Calu3 (cell line): ENCODE data around the gene GRAMD1A. TPM values are rescaled to one million over a fixed set of nuclear protein-coding genes. Genes with fewer than 3 reads are reported as not detected.

ENCODE experiments used
- BruUV-seq: library from RNA; stranded (reverse); fragments of 400-500 nt; replicated peaks from 2 replicates; lab custom pipeline; 2021; lab: Mats Ljungman, UMichigan
- CTCF ChIA-PET: fragments of 300-600 bp; sonication (Branson Sonifier 250); formaldehyde crosslinking; loops from one replicate; lab custom pipeline; 2022; ENCODE audit warnings: antibody characterized with exemption; lab: Charles Lee
- DNase-seq: peaks from one replicate; pipeline ENCODE4 v3.0.0; 2022
- H3K27ac Mint-ChIP-seq: one replicate; pipeline ENCODE4 v1.8.0; 2022; ENCODE audit warnings: mixed read lengths; ENCODE audit not compliant: unreplicated experiment
- H3K27me3 Mint-ChIP-seq: one replicate; pipeline ENCODE4 v1.8.0; 2022; ENCODE audit warnings: mixed read lengths; ENCODE audit not compliant: unreplicated experiment
- H3K36me3 Mint-ChIP-seq: one replicate; pipeline ENCODE4 v1.8.0; 2022; ENCODE audit warnings: mild to moderate bottlenecking, moderate library complexity, mixed read lengths; ENCODE audit not compliant: insufficient read depth, unreplicated experiment
- H3K4me1 Mint-ChIP-seq: one replicate; pipeline ENCODE4 v1.8.0; 2022; ENCODE audit warnings: mild to moderate bottlenecking, low read depth, mixed read lengths; ENCODE audit not compliant: unreplicated experiment
- H3K4me3 Mint-ChIP-seq: one replicate; pipeline ENCODE4 v1.8.0; 2022; ENCODE audit warnings: mild to moderate bottlenecking, low read depth, moderate library complexity, mixed read lengths; ENCODE audit not compliant: unreplicated experiment
- H3K9me3 Mint-ChIP-seq: one replicate; pipeline ENCODE4 v1.8.0; 2022; ENCODE audit warnings: low read depth, mixed read lengths; ENCODE audit not compliant: unreplicated experiment
- CTCF ChIP-seq: fragments of 200-600 bp; IDR thresholded peaks from one replicate; pipeline ENCODE4 v1.8.0; 2022; ENCODE audit warnings: antibody characterized with exemption; ENCODE audit not compliant: unreplicated experiment
- intact Hi-C: fragments of 100-400 bp; cut with micrococcal nuclease; formaldehyde crosslinking; loops from one replicate; pipeline ENCODE4 v1.10.0; 2022; ENCODE audit not compliant: unreplicated experiment
- total RNA-seq: library from RNA; stranded (reverse); gene quantifications from 2 replicates; pipeline ENCODE4 v1.2.3, GENCODE V29; 2022

The GRAMD1A gene
- total RNA-seq, 1 experiment from 2014 or later: 126 TPM

- intact Hi-C loops: no loop called here
- Mint-ChIP-seq H3K27me3 (no peaks in the 10 kb centered on the region), H3K27ac (peak overlapping the region; percentile 24), H3K9me3 (no peaks in the 10 kb centered on the region), H3K4me3 (peak overlapping the region; percentile 39), H3K36me3 (peaks cover 11% of the 10 kb centered on the region), H3K4me1 (peaks cover 33% of the 10 kb centered on the region)
- BruUV-seq: no TSS peak
- TF ChIP-seq CTCF: no peak
- DNase-seq: peak; percentile 69
- CTCF ChIA-PET: no interaction called here
These were observed 40.9 kb downstream of the GRAMD1A start for GRCh38 chr19:35040826-35041547.

- Mint-ChIP-seq H3K27ac (peak within 1 kb of the TSS; percentile 54), H3K9me3 (no peaks in the 10 kb centered on the region), H3K27me3 (no peaks in the 10 kb centered on the region), H3K4me1 (peaks cover 33% of the 10 kb centered on the region), H3K4me3 (peak within 1 kb of the TSS; percentile 39), H3K36me3 (peaks cover 11% of the 10 kb centered on the region)
- CTCF ChIA-PET: no interaction called here
- intact Hi-C loops: no loop called here
- no peak for TF ChIP-seq CTCF
- no TSS peak for BruUV-seq
- peak; percentile 38 for DNase-seq
These were observed 41.5 kb downstream of the GRAMD1A start, which contains the start of gene HPN for GRCh38 chr19:35041548-35042055. TSS of gene HPN (plus strand) at chr19:35041721. CDS start at chr19:35042507, 786 bp downstream.

- no peak for TF ChIP-seq CTCF
- Mint-ChIP-seq H3K4me3 (peak overlapping the region; percentile 39), H3K4me1 (peaks cover 33% of the 10 kb centered on the region), H3K27ac (peak overlapping the region; percentile 54), H3K27me3 (no peaks in the 10 kb centered on the region), H3K9me3 (no peaks in the 10 kb centered on the region), H3K36me3 (peaks cover 11% of the 10 kb centered on the region)
- no peak for DNase-seq
- BruUV-seq: no TSS peak
- intact Hi-C loops: no loop called here
- CTCF ChIA-PET: no interaction called here
These were observed 42.1 kb downstream of the GRAMD1A start for GRCh38 chr19:35042056-35042730.

GRCh38 chr19:35042954-35043604, 43.0 kb downstream of the GRAMD1A start:
- Mint-ChIP-seq H3K36me3 (peaks cover 11% of the 10 kb centered on the region), H3K4me3 (no peak overlapping the region), H3K27ac (no peak overlapping the region), H3K9me3 (no peaks in the 10 kb centered on the region), H3K4me1 (peaks cover 33% of the 10 kb centered on the region), H3K27me3 (no peaks in the 10 kb centered on the region)
- no peak for DNase-seq
- BruUV-seq: no TSS peak
- intact Hi-C loops: no loop called here
- no peak for TF ChIP-seq CTCF
- CTCF ChIA-PET: interaction anchor here (1.0 kb wide), 1 partner anchor 72 kb away, joined by 3 read pairs; no protein-coding TSS in a partner anchor
